ENCODE data around the gene CIBAR2.

Gene CIBAR2

DNA sequence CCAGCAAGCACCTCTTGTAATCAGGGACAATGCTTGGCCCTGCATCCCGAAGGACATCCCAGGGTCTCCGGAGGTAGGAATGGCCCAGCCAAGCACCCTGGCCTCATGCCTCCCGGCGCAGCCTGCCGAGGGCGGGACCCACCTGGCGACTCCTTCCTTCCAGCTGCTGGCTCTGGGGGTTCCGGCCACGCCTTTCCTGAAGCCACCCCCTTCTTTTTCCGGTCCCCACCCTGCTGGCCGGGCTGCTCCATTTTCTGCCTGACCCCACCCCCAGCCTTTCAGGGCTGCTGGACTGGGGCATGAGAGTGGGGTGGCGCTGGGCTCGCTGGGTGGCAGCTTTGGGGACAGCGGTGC is 22.5 kb upstream of the CIBAR2 start:
- no peak overlapping the region for H3K4me3 ChIP-seq (ENCODE audit: low read depth, low read length)
- TF ChIP-seq POLR2A (IDR thresholded peaks at IDR 0.05; ENCODE audit: extremely low read depth, insufficient read length) (no peak), MYC (IDR thresholded peaks at IDR 0.05; ENCODE audit: low read depth, low read length) (no peak), MAX (IDR thresholded peaks at IDR 0.05; ENCODE audit: low read depth, low read length) (no peak)
- TF ChIP-seq, protein P1, sequence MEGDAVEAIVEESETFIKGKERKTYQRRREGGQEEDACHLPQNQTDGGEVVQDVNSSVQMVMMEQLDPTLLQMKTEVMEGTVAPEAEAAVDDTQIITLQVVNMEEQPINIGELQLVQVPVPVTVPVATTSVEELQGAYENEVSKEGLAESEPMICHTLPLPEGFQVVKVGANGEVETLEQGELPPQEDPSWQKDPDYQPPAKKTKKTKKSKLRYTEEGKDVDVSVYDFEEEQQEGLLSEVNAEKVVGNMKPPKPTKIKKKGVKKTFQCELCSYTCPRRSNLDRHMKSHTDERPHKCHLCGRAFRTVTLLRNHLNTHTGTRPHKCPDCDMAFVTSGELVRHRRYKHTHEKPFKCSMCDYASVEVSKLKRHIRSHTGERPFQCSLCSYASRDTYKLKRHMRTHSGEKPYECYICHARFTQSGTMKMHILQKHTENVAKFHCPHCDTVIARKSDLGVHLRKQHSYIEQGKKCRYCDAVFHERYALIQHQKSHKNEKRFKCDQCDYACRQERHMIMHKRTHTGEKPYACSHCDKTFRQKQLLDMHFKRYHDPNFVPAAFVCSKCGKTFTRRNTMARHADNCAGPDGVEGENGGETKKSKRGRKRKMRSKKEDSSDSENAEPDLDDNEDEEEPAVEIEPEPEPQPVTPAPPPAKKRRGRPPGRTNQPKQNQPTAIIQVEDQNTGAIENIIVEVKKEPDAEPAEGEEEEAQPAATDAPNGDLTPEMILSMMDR (IDR thresholded peaks at IDR 0.05; ENCODE audit: low read depth, low read length), result no peak
- DNase-seq (ENCODE audit: low read depth), result no peak

- no peak for DNase-seq (ENCODE audit: low read depth)
- no peak overlapping the region for H3K4me3 ChIP-seq (ENCODE audit: low read depth, low read length)
- TF ChIP-seq POLR2A (IDR thresholded peaks at IDR 0.05; ENCODE audit: extremely low read depth, insufficient read length), result no peak
- TF ChIP-seq, protein P1 (IDR thresholded peaks at IDR 0.05; ENCODE audit: low read depth, low read length), result no peak
- TF ChIP-seq MYC (IDR thresholded peaks at IDR 0.05; ENCODE audit: low read depth, low read length), result no peak
- TF ChIP-seq MAX (IDR thresholded peaks at IDR 0.05; ENCODE audit: low read depth, low read length), result no peak
These were observed 22.0 kb upstream of the CIBAR2 start for GRCh38 chr16:85134076-85134788.

DNA sequence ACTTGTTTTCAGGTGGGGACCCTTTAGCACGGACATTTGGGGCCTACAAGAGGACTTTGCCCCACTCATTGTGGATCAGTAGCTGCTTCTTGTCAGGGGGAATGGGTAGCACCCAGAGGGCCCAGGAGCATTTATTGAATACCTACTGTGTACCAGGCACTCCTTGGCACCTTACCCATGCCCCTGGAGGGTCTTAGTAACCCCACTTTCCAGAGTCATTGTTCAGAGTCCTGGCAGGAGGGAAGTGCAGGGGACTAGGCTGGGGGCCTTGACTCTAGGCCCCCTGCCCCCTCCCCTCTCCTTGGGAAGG is 21.0 kb upstream of the CIBAR2 start:
- TF ChIP-seq MYC (IDR thresholded peaks at IDR 0.05; ENCODE audit: low read depth, low read length), result no peak
- TF ChIP-seq, protein P1 (IDR thresholded peaks at IDR 0.05; ENCODE audit: low read depth, low read length), result no peak
- no peak for TF ChIP-seq POLR2A (IDR thresholded peaks at IDR 0.05; ENCODE audit: extremely low read depth, insufficient read length)
- no peak for TF ChIP-seq MAX (IDR thresholded peaks at IDR 0.05; ENCODE audit: low read depth, low read length)
- no peak overlapping the region for H3K4me3 ChIP-seq (ENCODE audit: low read depth, low read length)
- no peak for DNase-seq (ENCODE audit: low read depth)

GRCh38 chr16:85132456-85133289 is 20.4 kb upstream of the CIBAR2 start:
- no peak for DNase-seq (ENCODE audit: low read depth)
- TF ChIP-seq, protein P1 (IDR thresholded peaks at IDR 0.05; ENCODE audit: low read depth, low read length), result no peak
- TF ChIP-seq MYC (IDR thresholded peaks at IDR 0.05; ENCODE audit: low read depth, low read length), result no peak
- TF ChIP-seq MAX (IDR thresholded peaks at IDR 0.05; ENCODE audit: low read depth, low read length), result no peak
- H3K4me3 ChIP-seq (ENCODE audit: low read depth, low read length), result no peak overlapping the region

DNA sequence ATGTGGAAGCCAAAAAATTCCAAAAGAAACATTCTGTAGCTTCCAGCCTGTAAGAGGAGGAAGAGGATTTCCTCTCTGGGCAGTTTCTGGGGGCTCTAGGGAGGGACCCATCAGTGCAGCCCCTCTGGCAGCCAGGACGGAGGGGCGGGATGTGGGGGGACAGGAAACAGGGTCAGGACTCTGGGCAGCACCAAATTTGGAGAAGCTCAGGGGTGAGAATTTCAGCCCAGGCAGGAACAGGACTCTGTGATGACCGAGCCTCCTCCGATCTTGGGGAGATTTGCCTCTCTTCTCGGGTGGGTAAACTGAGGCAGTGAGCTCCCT is 18.4 kb upstream of the CIBAR2 start:
- H3K4me3 ChIP-seq (ENCODE audit: low read depth, low read length), result no peak overlapping the region
- TF ChIP-seq POLR2A (IDR thresholded peaks at IDR 0.05; ENCODE audit: extremely low read depth, insufficient read length) (no peak), MYC (IDR thresholded peaks at IDR 0.05; ENCODE audit: low read depth, low read length) (no peak), MAX (IDR thresholded peaks at IDR 0.05; ENCODE audit: low read depth, low read length) (no peak)
- TF ChIP-seq, protein P1 (IDR thresholded peaks at IDR 0.05; ENCODE audit: low read depth, low read length), result no peak
- DNase-seq (ENCODE audit: low read depth), result no peak

Data from NB4 (cell line).